Measurements from ENCODE around the gene RARRES2. TPM values are rescaled to one million over a fixed set of nuclear protein-coding genes. Genes with fewer than 3 reads are reported as not detected.
"Not testable (repeated sequence)": the region's sequence is repeated elsewhere in the genome, so short reads cannot be mapped to it uniquely, and the experiment has no call there.

The RARRES2 gene
- total RNA-seq, 1 experiment from 2014 or later: 24.8 TPM

DNA sequence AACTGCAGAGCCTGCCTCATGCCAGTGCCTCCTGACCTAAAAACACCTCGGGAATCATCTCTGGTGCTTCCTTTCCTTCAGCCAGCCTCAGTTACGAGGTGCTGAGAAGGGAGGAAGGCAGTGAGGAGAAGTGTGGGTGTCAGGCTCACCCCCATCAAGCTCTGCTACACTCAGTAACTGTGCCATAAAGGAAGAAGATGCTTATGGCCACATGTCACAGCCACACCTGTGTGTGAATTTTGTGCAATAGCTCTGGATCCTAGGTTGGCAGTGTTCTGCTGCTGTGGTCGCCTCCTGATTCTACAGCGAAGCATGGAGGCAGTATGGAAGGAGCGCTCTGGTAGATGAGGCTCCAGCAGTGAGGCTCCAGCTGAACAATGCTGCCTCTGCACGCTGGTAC lies 52.6 kb downstream of the RARRES2 start:
- not testable (repeated sequence) for DNase-seq (ENCODE audit: low read depth)

Other genes with a start within 250 kb of the RARRES2 start
- gene LRRC61, start 18.3 kb downstream of the RARRES2 start, total RNA-seq (2014; rRNA removed): not detected in 2 replicates
- gene ACTR3C, start 18.1 kb downstream of the RARRES2 start, total RNA-seq (2014; rRNA removed): not detected in 2 replicates
- gene REPIN1, start 27.2 kb upstream of the RARRES2 start, total RNA-seq (2014; rRNA removed): 147 and 178 TPM in 2 replicates
- 12.1 and 15.1 TPM in 2 replicates for gene ZNF775, start 37.7 kb upstream of the RARRES2 start, total RNA-seq (2014; rRNA removed)
- gene GIMAP8, start 109.0 kb upstream of the RARRES2 start, total RNA-seq (2014; rRNA removed): 0.06 TPM in 1 of 2 replicates, not detected in the other
- not detected in 2 replicates for gene GIMAP7, start 173.2 kb upstream of the RARRES2 start, total RNA-seq (2014; rRNA removed)
- not detected in 2 replicates for gene GIMAP4, start 225.8 kb upstream of the RARRES2 start, total RNA-seq (2014; rRNA removed)

Measured in LHCN-M2 (cell line).